Measurements from ENCODE around the gene PPM1H.

The PPM1H gene

DNA sequence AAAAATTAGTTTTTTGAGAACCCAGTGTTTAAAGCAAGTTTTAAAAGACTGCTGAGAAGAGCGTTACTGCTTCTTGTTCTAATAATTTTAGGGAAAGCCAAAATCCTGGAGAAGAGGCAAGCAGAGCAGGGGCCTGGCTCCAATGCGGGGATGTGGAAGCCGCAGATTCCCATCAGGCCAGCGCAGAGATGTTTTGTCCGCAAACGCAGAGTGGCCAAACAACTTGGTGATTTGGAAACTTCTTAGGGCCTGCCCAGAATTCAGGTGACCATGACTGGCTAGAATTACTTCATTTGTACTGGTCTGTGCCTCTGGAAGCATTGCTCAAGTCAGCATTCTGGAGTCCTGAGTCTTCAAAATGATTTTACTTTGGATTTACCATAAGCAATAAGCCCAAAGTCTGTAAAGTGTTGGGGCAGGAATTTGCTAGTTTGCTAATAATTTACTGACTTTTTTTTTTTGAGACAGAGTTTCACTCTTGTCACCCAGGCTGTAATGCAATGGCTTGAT, 208.4 kb downstream of the PPM1H start:
- DNase-seq: no peak

GRCh38 chr12:62725781-62726180, 209.2 kb downstream of the PPM1H start:
- no peak for DNase-seq

DNA sequence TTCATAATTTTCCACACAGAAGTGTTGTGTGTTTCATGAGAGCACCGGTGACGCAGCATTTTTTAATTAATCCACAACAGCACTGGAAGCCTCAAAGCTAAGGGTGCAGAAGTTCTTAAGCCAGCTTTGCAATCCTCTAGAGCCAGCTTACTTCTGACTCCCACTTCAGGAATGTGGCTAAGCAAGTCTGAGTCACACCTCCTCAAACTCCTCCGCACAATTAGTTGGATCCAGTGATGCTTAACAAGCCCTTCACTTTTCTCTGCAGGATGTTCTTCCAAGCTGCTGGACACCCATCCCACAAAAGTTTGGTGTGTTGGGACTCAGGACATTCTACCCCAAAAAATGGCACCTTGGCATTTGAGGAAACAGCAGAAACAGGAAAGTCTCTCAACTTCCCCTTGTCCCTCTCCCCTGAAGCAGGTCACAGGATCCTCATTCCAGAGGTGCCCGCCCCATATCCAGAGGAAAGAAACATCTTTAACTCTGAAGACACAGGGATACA, 210.0 kb downstream of the PPM1H start:
- DNase-seq: peak; percentile 78

DNA sequence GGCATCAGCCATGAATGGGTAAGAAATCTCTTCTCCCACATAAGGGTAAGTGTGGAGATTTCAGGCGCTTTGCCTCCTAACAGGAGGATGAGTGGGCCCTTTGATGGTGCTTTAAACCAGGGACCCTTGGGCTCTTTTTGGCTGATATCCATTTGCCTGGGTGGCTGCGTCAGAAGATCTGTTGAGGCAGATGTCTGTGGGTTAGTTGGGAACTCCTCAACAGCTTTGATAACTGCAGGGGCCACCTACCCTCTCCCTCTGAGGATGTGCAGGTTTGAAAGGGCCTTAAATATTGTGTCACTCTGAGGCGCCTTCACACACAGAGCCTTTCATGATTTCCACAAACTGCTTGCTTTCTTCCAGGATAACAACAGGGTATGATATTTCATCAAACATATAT, 210.7 kb downstream of the PPM1H start:
- no peak for DNase-seq

DNA sequence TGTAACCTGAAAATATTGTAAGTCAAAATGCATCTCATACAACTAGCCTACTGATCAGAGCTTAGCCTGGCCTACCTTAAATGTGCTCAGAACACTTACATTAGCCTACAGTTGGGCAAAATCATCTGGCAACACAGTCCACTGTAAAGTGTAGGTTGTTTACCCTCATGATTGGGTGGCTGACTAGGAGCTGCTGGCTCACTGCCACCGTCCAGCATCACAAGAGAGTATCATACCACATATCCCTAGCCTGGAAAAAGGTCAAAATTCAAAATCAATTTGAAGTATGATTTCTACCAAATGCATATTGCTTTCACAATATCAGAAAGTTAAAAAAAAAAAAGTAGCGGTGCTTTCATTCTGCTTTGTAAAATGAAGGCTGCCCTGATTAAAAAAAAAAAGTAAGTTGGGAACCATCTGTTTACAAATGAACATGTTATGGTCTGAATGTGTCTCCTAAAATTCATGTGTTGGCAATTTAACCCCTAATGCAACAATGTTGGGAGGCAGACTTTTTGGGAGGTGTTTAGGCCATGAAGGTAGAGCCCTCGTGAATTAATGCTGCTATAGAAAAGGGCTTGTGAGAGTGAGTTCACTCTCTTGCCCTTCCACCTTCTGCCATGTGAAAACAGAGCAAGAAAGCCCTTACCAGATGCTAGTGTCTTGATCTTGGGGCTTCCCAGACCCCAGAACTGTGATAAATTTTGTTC, 211.8 kb downstream of the PPM1H start:
- no peak for DNase-seq

DNA sequence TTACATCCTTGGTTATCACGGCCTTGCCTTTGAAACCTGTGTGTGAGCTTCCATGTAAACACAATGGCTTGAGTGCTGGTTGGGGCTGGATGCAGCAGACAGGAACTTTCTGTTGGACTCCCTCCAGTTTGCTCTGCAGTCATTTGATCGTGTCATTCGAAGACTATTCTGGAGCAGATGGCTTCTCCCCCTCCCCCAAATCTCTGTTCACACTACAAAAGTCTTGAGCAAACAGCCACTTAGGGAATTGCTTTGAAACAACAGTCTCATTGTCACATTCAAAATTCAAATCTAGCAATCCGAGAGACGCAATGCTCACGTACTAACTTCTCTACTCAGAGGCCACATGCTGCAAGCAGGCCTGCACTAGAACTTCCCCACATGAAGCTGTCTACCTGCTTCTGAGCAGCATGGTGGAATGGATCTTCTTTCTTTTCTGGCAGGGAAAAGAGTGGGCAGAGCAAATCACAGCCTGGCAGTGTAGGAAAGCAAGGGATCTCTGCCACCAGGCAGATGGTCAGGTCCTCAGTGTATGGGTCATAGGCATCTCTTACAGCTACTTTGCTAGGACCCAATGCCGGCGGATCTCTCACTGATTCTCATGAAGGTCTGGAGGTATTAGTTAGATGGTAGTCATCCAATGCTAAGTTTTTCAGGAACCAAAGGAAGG, 214.2 kb downstream of the PPM1H start:
- peak; percentile 63 for DNase-seq

DNA sequence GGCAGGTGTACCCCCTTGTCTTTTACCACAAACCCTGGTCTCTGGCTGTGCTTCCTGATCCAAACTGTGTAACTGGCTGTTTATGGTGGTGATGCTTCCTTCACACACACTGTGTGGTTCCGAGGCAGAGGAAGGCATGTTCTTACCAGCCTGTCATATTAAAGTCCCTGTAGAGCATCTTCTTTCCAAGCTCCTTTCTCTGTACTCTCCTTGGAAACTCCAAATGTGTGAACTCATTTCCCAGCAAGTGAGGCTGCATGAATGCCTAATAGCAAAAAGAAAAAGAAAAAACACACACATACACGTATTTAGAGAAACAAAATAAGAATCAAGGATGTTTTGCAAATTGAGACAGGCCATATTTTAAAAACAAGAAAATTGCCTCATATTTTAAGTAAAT, 214.9 kb downstream of the PPM1H start:
- DNase-seq: no peak

DNA sequence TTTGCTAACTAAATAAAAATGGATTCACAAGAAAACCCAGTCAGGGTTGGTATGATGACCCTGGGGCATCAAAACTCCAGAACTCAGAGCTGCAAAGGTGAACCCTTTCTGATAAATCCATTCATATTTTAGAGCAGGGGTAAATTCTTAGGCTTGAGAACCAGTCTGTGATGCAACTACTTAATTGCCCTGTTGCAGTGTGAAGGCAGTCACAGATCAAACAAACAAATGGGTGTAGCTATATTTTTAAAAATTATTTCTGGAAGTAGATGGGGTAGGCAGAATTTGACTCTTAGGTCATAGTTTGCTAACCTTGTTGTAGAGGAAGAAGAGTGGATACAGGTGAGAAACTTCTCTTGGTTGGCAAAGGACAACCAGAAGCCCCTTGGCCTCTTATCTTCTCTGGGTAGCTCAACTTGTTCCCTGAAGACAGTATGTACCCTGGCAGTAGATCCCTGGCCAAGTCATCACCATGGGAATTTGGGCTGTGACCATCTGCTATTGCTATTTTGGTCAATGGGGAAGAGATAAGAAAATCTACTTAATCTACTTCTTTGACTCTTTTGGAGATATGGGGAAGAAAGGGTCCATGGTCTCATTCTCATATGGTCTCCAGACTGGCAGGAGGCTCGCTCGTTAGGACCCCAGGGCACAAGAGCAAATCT, 216.1 kb downstream of the PPM1H start:
- no peak for DNase-seq

DNA sequence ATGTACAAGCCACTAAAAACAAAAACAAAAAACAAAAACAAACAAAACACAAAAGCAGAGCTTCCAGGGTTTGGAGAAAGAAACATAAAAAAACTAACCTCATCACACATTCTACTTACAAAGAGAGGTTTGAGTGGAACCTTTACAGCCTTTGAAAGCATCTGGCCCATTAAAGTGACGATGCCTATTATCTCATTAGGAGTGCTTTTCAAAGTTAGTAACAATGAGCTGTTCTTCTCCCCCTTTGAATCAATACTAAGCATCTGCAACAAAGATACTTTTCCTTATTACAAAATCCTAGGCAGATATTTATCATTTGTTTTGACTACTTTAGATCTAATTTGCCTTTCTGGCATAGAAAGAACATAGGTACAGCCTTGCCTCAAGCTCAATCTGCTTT, 217.3 kb downstream of the PPM1H start:
- no peak for DNase-seq

DNA sequence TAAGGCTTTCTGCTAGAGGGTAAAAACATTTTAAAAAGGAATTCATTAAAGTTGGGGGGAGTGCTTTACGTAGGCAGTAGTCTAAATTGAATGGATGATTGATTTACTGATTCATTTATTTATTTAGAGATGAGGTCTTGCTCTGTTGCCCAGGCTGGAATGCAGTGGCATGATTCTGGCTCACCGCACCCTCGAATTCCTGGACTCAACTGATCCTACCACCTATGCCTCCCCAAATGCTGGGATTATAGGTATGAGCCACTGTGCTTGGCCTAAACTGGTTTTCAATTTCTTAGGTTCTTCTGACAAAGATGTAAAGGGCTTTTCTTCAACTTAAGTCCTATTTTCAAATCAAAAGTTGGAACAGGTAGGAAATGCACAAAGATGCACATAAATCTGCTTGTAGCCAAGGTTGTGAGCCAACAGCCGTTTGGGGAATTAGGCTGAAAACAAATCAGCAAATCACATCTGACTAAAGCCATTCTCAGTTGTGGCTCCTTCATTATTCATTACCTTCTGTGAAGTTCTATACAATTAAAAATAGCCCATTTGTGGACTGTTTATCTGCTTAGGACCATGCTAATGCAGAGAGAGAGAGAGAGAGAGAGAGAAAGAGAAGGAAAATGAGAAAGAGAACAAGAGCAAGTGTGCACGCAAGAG, 218.0 kb downstream of the PPM1H start:
- DNase-seq: no peak

GRCh38 chr12:62716037-62716436, 218.9 kb downstream of the PPM1H start:
- no peak for DNase-seq

DNA sequence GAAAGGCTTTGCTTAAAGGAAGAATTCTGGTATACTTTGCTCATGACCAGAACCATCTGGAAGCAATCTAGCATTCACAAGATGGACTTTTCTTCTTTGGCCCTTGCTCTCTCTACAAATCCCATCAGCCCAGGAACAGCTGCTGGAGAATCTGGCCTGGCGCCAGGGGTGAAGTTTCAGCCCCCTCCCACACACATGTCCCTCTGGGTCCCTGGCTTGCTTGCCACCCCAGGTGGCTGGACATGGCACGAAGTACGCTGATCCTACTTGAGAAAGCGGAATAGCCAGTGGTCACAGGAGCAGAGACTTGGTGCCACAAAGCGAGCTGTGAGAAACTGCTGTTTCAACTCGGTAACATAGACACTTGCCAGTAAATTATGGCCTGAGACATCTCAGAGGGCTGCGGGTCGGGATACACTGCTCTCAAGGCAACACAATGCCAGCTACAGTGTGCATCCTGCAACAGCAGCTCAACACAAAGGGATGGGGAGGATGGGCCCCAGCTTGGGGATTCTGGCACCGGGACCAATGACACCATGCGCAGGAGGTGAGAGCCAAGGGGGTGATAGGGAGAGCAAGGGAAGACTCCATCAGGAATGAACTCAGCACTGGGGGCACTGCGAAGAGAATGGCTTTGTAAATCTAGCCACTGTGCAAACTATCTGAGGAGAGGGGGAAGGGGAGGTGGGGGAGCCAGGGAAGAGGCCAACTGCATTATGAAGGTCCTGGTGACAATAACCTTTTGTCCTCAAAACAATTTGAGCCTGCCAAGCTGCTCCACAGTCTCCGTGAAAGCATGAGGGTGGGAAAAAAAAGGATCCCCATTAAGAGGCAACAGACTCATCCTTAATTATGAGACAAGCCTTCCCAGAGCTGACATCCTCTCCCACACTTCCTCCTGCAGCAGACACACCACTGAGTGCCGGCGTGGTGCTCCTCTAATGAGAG, 219.9 kb downstream of the PPM1H start:
- peak; percentile 87 for DNase-seq

GRCh38 chr12:62714181-62714773, 220.7 kb downstream of the PPM1H start:
- DNase-seq: no peak

DNA sequence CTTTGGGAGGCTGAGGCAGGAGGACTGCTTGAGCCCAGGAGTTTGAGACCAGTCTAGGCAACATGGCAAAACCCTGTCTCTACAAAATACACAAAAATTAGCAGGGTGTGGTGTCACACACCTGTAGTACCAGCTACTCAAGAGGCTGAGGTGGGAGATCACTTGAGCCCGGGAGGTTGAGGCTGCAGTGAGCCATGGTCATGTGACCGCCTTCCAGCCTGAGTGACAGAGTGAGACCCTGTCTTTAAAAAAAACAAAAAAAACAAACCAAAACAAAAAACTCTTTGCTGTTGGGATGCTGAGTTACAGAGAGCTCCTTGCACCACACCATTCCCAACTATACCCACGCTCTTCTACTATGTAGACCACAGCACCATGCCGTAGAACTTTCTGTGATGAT, 221.2 kb downstream of the PPM1H start:
- no peak for DNase-seq

- peak; percentile 65 for DNase-seq
These were observed 222.0 kb downstream of the PPM1H start for GRCh38 chr12:62712681-62713573.

GRCh38 chr12:62711631-62712241, 223.2 kb downstream of the PPM1H start:
- DNase-seq: peak; percentile 94

GRCh38 chr12:62709311-62709710, 225.6 kb downstream of the PPM1H start:
- DNase-seq: no peak

DNA sequence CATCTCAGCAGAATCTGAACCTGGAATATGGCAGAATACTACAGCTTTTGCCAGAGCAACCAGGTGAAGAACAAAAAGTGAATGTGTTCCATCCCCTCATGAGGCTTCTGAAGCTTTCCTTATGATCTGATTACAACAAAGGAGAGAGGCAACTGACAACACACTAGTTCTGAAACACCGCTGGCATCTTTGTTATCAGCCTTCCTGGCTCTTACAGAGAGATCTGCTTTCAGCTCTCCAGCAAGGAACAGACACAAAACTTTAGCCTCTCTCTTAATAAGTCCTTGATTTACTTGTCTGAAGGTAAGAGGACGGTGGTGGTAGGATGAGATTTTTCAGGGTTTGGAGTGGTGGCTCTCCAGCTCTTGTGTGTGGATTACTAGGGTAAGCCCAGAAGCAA, 227.0 kb downstream of the PPM1H start:
- no peak for DNase-seq

- peak; percentile 52 for DNase-seq
These were observed 229.1 kb downstream of the PPM1H start for GRCh38 chr12:62705846-62706245.

GRCh38 chr12:62703011-62703380, 232.0 kb downstream of the PPM1H start:
- peak; percentile 35 for DNase-seq

Data from eye (tissue), 1 donor.